Measurements from ENCODE around the gene LMF1.

GRCh38 chr16:807347-808084 lies 163.3 kb downstream of the LMF1 start:
- TF ChIP-seq CTCF (IDR thresholded peaks at IDR 0.05) (no peak), POLR2A (IDR thresholded peaks at IDR 0.05) (peak in 1 of 4 donors; percentile 17)
